Right ventricle myocardium inferior (tissue), 1 donor: ENCODE measurements around the gene CHCHD3. TPM values are rescaled to one million over a fixed set of nuclear protein-coding genes. Genes with fewer than 3 reads are reported as not detected.

Experiments used
- ATAC-seq: fragments of 200-7000 bp; cut with Tn5 transposase; one replicate; pipeline ENCODE4 v1.9.1; 2020; ENCODE audit warnings: mild to moderate bottlenecking, moderate library complexity
- DNase-seq: peaks from one replicate; pipeline ENCODE4 v3.0.0; 2021; ENCODE audit errors: missing footprints
- intact Hi-C: fragments of 100-400 bp; cut with DNase I; formaldehyde crosslinking; loops from one replicate; pipeline ENCODE4 v1.11.0; 2022
- long read RNA-seq: library from polyadenylated mRNA; unstranded; transcript quantifications from one replicate; pipeline ENCODE4 v2.0.0, GENCODE V29; 2021
- total RNA-seq: library from RNA; stranded (reverse); fragmentation: NEBNext Ultra II Directional; extraction: Animal tissue kit (Norgen Biotek cat#: 25700); gene quantifications from one replicate; pipeline ENCODE4 v1.2.1, GENCODE V29; 2021
- donor health status: DM: no; HTN: yes; CAD: no; lungs with severe emphysema.

Gene CHCHD3
- 169 TPM for total RNA-seq
- long read RNA-seq, transcript CHCHD3-201 (8 exons, 1,598 nt): major isoform, 142 of 152 reads
- long read RNA-seq, partial matches to known transcripts: 1 of 152 reads
- long read RNA-seq, other reads (novel, unspliced or antisense): 8 of 152 reads

DNA sequence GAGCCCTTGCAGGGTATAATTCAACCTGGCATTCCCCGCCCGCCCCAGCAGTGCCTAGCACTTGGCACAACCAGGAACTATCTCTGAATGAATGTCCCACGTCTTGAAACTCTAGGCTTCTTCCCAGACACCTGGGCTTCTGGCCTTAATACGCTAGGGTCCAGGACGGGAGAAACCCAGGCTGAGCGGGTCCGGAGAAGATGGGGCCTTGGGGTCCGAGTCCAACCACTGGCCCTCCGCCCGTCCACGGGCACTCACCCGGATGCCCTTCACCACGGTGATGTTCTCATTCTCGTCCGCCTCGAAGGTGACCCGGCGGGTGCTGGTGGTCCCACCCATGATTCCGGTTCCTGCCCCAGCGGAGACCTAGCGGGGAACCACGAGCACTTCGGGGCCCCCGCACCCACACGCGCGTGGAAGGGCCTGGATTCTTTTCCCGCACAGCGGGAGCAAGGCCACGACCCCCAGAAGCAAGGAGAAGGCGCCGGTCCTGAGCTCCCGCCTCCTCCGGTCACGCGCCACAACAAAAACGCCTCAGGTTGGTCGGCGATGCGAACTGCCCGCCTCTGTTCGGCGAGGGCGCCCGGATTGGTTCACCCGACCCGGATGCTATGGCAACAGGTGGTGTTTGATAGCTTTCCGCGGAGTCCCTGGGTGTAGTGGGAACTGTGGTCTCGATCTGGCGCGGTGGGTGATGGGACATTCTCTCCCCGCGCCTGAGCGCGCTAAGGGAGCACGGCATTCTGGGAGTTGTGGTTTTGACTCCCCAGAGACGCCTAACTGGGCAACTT, at the start of gene CHCHD3:
CHCHD3 (minus strand) TSS at position 492 of the 791 bp plus-strand sequence; CDS start at position 339, 153 bp downstream.
- ATAC-seq: peak; percentile 100
- intact Hi-C loops: no loop called here
- DNase-seq: peak; percentile 97

DNA sequence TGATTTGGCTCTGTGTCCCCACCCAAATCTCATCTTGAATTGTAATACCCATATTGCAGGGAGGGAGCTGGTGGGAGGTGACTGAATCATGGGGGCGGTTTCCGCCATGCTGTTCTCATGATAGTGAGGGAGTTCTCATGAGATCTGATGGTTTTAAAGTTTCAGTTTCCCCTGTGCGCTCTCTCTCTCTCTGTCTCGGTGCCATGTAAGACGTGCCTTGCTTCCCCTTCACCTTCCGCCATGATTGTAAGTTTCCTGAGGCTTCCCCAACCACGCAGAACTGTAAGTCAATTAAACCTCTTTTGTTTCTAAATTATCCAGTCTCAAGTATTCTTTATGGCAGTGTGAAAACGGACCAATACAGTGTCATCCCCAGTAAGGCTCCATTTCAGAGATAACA, 48.3 kb upstream of the CHCHD3 start:
- intact Hi-C loops: no loop called here
- DNase-seq (no peak), ATAC-seq (no peak)

DNA sequence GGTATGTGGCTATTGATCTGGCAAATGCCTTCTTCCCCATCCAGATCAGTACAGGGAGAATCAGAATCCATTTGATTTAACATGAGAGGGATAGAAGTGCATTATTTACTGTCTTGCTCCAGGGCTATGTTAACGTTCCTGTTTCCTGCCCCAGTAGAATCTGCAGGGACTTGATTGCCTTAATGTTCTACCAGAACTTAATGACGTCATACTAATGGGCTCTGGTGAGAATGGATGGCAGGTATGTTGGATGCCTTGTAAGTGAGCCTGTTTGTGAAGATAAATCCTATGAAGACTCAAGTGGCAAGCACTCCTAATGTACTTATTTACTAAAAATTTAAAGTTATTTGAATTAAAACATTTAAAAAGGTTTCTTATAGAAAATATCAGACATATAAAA, 44.5 kb upstream of the CHCHD3 start:
- DNase-seq: no peak
- no peak for ATAC-seq
- intact Hi-C loops: no loop called here

DNA sequence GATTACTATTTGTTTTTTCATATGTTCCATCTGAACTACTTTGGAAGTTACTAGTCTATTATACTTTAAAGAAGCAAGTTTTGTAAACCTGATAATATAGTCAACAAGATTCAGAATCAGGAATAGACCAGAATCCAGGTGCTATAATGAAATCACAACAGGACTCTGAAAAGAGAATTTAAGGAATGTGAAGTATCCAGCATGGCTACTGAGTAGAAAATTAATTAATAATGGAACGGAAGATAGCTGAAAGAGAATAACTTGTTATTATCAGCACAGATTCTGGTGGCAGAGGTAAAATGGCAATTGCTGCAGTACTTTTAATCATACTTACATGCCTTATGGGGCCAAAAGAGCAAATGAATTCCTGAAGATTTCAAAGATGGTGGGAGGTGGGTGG, 43.1 kb upstream of the CHCHD3 start:
- DNase-seq (no peak), ATAC-seq (no peak)
- intact Hi-C loops: no loop called here

DNA sequence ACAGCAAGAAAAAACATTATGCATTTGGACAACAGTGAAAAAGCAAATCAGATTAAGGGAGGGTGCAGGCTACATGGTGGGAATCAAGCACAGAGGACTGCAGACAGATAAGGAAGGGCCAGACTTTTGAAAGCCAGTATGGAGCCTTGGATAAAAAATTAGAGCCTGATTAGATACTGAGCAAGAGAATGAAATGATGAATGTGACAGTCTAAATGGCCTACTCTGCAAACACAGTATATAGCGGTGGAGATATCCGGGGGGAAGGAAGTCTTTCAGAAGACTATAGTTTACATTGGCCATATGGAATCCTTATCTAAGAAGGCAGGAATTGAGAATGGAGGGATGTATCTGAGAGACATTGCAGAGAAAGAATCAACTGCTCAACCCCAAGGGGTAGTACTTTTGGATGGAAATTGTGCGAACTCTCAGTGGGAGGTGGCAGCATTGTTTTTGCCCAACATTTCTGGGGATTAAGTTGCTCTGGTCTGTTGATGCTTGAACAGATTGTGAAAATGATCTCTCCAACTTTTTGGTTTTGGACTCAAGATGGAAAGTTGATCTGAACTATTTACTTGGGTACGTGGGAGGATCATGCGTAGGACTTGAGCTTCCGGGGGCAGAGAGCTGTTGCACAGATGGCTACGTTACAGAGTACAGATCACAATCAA, 39.4 kb upstream of the CHCHD3 start:
- DNase-seq: no peak
- intact Hi-C loops: no loop called here
- ATAC-seq: no peak

DNA sequence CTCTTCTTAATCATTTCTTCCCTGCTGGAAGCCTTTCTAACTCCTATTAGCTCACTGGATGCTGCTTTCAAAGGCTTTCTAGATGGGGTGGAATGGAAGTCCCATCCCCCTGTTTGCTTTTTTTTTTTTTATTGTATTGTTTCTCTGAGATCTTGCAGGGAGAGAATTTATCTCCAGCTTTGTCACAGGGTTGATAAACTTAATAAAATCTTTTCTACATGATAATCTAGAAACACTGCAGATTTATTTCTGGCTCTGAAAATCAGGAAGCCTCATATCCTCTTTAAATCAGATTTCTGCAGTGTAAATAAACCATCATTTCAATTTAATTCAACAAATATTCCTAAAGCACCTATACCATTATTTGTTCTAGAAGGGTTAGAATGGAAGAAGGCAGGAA, 37.2 kb upstream of the CHCHD3 start:
- DNase-seq: no peak
- no peak for ATAC-seq
- intact Hi-C loops: no loop called here

DNA sequence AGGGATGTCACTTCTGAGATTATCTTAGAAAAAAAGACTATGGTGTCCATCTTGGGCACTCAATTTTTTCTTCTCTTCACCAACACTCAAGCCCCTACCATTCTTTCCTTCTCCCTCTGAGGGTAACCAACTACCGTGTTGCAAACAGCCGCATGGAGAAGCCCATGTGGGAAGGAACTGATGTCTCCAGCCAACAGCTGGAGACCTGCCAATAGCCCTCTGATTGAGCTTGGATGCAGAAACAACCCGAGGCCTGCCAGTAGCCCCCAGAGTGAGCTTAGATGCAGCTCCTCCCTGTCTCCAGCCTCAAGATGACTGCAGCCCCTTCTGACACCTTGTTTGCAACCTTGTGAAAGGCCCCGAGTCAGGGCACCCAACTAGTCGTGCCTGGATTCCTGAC, 36.4 kb upstream of the CHCHD3 start:
- intact Hi-C loops: no loop called here
- no peak for DNase-seq
- no peak for ATAC-seq

DNA sequence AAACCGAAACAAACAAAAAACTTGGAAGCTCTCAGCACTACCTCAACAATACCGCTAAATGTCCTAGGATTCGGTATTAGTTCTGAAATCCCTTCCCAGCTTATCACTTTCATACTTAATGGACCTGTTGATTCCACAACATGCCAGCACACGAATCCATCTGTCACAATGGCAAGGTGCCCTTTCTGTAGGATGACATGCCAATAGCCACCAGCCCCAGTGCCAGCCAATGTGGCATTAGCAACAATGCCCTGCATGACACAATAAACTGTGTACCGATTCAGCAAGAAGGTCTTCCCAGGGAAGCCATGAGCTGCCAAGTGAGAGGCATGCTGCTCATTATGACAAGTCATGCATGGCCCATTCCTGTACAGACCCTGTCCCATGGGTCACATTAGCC, 35.6 kb upstream of the CHCHD3 start:
- ATAC-seq (no peak), DNase-seq (no peak)
- intact Hi-C loops: no loop called here

DNA sequence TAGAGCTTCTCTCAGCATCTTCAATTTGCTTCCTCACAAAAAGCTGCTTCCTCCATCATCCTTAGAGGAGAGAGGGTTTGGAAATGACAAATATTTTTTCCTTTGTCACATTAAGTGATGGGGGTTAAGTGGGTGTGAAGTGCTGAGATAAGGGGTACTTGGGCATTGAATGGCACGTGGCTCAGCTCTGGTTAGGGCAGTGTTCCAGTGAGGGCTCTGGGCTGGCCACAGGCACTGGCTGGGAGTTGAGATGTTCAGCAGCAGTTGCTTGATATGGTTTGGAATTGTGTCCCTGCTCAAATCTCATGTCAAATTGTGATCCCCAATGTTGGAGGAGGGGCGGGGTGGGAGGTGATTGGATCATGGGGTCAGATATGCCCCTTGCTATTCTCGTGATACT, 33.7 kb upstream of the CHCHD3 start:
- intact Hi-C loops: no loop called here
- ATAC-seq (peak; percentile 46), DNase-seq (no peak)

DNA sequence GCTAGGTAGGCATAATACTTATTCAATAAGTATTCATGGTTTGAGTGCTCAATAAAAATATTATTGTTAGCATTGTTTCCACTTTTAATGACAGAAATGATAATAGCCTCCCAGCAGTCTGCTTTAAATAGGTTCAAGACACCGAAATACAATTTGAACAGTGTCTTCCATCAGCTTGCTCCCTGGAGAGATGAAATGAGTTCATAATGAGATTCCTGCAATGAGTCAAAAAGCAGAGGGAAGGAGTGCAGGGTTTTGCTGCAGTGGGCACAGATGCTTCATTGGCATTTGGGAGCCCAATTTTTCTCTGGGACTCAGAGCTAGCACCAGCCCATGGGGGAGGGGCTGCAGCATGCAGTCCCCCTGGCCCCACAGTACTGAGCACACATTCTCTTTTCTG, 32.6 kb upstream of the CHCHD3 start:
- no peak for ATAC-seq

DNA sequence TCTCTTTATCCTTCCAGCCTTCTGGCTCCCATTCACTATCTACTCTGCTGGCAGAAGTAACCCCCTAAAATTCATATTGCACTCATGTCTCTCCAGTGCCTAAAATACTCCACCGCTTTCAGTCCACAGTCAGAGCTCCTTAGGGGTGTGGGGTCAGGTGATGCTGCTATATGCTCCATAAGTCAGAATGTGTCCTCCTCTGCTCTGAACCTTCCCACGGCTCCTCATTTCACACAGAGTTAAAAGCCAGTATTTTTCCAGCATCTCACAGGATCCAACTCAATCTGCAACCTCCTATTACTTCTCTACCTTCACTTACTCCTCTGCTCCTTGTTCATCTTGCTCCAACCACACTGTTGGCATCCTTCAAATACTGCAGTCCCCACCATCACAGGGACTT, 31.1 kb upstream of the CHCHD3 start:
- ATAC-seq: no peak
- DNase-seq: no peak
- intact Hi-C loops: no loop called here

More for the DNA sequence above, 32.6 kb upstream of the CHCHD3 start:
- intact Hi-C loops: no loop called here
- DNase-seq: no peak

DNA sequence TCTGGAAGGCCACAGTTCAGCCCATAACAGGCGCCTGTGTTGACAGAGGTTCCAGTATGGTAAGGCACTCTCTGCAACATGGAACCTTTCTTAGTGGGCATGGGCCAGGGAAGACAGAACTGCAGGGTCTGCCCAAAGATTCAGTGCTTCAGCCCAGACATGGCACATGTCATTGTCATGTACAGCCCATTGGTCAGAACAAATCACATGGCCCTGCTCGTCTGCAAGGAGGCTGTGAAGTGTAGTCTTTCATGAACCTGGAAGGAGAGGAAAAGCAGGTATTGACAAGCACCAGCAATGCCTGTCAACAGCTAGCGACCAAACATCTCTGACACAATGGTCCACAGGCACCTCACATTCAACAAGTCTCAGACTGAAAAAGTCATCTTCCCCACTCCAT, 30.4 kb upstream of the CHCHD3 start:
- DNase-seq (no peak), ATAC-seq (no peak)
- intact Hi-C loops: no loop called here

DNA sequence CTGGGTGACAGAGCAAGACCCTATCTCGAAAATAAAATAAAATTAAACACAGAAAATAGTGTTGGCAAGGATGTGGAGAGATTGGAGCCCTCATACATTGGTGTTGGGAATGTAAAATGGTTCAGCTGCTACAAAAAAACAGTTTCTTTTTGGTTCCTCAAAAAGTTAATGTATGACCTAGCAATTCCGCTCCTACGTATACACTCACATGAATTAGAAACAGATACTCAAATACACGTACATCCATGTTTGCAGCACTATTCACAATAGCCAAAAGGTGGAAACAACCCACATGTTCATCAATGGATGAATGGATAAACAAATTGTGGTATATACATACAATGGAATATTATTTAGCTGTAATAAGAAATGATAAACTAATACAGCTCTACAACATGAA, 28.4 kb upstream of the CHCHD3 start:
- no peak for DNase-seq
- intact Hi-C loops: no loop called here
- no peak for ATAC-seq

DNA sequence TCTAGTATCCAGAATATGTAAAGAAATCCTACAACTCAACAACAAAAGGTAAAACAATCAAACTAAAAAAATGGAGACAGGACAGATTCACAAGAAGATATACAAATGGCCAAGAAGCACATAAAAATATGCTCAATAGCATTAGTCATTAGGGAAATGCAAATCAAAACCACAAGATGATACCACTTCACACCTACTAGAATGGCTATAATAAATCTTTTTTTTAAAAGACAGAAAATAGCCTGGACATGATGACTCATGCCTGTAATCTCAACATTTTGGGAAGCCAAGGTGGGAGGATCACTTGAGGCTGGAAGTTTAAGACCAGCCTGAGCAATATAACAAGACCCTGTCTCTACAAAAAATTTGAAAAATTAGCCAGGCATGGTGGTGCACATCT, 27.9 kb upstream of the CHCHD3 start:
- intact Hi-C loops: no loop called here

DNA sequence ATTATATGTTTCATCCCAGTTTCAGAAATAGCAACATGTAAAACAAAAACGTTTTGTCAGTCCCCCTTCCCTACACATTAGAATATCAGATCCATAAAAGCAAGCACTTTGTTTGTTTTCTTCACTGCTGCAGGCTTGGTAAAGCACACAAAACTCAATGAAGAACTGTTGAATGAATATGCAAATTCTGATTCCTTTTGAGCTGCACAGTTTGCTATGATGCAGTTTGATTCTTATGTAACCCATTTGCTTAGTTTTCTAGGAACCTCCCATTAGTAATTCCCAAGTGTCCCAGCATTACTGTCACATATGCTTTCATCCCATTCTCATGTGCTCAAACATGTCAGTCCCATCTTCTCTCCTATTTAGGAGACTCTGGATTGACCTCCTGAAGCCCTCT, 26.1 kb upstream of the CHCHD3 start:
- ATAC-seq (no peak), DNase-seq (no peak)
- intact Hi-C loops: no loop called here

More for the DNA sequence above, 27.9 kb upstream of the CHCHD3 start:
- no peak for DNase-seq
- no peak for ATAC-seq

DNA sequence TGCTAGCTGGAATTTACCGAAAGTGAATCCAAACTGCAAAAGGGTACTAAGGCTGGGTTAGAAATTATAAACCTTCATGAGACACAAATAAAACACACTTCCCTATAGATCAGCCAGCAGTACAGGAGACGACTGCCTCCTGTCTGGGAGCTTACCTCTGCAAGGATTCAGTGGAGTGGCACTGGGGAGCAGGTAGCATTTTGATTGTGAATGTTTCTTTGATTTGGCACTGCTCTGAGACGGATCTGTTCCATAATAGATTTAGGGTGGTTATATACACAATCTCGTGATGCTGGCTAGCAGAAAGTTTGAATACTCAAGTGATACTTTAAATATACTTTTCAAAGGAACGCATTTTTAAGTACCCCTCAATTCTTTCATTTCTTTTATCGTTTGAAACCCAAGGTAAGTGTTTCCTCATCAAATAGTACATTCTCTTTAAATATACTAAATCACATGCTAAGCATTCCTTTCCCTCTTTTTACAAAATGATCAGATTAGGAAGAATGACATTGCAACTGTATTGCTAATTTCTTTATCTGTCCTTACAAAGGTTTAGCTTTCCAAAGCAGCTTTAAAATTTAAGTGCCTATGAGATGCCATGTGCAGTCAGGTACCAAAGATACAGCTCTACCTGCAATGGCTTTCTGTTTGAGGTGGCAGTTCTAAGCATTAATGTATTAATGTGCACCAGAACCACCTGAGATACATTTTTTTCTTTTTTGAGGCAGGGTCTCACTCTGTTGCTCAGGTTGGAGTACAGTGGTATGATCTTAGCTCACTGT, 20.6 kb upstream of the CHCHD3 start:
- intact Hi-C loops: no loop called here
- ATAC-seq (no peak), DNase-seq (no peak)

DNA sequence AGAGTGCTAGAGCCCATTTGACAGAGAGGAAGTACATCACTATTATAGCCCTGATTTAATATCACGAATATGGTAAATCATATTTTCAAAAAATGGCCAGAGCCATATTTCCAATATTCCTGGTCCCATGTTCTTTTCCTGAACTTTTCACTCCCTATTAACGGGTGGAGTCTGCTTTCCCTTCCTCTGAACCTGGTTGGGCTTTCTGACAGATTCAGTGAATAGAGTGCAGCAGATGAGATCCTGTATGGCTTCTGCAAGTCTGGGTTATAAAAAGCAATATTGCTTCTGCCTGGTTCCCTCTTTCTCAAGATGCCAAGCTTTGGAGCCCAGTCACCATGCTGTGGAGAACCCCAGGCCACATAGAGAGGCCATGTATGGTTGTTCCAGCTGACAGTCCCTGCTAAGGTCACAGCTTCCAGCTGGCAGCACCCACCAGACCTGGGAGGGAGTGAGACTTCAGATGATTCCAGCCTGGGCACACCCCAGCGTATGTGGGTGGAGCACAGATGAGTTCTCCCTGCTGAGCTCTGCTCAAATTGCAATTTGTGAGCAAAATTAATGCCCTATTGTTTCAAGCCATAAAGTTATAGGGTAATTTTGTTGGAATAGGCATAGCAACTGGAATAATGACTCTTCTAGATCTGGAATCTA, 17.9 kb upstream of the CHCHD3 start:
- ATAC-seq (no peak), DNase-seq (no peak)
- intact Hi-C loops: no loop called here

DNA sequence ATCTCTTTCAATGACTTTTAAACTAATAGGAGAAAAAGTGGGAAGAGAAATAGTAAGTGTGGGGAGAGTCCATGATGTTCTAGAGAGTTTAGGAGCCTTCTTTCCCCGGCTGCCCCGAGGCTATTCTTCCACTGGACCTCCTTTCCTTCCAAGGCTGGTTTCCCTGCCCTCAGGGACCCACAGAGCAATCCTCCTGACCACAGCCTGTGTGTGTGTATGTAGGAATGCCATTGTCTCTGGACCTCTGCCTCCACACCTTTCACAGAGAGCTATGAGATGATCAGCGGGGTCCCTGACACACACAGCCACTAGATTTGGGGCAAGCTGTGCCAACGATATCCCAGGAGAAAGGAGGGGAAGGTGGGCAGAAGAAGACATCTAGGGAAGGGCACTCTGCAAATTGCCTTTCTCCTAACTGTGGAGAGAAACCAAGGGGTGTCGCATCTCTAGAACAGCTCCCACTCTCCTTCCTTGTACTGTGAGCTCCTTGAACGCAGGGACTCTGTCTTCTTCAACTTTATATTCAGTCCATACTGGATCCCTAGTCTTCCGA, 13.3 kb upstream of the CHCHD3 start:
- intact Hi-C loops: no loop called here
- ATAC-seq (no peak), DNase-seq (no peak)

DNA sequence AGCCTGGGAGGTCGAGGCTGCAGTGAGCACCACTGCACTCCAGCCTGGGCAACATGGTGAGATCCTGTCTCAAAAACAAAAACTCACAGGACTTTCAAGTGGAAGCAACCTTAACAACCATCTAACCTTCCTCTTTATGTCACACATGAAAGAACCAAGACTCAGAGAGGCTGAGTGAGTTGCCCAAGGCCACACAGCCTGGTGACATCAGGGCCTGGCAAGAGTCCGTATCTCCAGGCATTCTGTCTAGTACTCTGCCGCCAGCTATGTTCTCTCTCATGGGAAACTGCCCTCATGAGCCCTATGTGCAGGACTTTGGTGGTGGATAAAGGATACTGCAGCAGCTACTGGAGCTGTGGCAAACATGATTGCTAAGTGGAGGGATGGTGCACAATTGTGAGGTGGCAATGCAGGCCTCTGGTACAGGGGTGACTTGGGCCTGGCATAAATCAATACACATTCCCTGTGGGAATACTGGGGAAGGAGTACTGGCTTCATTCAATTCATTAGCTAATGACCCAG, 10.1 kb upstream of the CHCHD3 start:
- no peak for DNase-seq
- intact Hi-C loops: no loop called here
- no peak for ATAC-seq
